GM21447 (cell line): ENCODE results near the gene CNOT8.
"Not testable (repeated sequence)": the region's sequence is repeated elsewhere in the genome, so short reads cannot be mapped to it uniquely, and the experiment has no call there.

Experiments used
- ATAC-seq: cut with Tn5 transposase; IDR thresholded peaks from one replicate; pipeline ENCODE4 v1.9.1; 2021; ENCODE audit not compliant: unreplicated experiment

CNOT8 gene

DNA sequence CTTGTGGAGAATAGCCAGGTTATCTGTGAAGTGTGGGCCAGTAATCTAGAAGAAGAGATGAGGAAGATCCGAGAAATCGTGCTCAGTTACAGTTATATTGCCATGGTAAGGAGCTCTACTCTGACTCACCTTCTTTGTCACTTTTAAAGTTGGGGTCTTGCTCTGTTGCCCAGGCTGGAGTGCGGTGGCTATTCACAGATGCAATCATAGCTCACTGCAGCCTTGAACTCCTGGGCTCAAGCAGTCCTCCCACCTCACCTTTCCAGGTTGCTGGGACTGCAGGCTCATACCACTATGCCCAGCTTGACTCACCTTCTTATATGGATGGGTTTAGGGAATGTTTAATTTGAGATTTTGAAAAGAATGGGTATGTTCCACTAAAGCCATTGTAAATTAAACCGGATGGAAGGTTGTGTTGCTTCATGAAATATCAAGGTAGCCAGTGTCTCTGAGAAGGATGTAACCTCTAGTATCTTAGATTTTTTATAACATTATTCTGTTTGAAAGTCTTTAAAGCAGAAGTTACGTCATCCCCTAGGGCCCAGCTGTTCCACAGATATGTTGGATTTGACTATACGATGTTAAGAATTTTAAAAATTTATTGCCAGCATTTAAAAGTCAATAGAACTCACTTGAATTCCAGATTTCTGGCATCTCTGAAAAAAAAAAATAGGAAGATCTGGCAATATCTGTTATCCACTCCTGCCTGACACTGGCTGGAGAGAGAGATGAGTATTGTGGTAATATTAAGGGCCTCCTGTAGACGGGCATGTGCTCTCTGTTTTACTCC, 5.1 kb downstream of the CNOT8 start:
- ATAC-seq: no peak

DNA sequence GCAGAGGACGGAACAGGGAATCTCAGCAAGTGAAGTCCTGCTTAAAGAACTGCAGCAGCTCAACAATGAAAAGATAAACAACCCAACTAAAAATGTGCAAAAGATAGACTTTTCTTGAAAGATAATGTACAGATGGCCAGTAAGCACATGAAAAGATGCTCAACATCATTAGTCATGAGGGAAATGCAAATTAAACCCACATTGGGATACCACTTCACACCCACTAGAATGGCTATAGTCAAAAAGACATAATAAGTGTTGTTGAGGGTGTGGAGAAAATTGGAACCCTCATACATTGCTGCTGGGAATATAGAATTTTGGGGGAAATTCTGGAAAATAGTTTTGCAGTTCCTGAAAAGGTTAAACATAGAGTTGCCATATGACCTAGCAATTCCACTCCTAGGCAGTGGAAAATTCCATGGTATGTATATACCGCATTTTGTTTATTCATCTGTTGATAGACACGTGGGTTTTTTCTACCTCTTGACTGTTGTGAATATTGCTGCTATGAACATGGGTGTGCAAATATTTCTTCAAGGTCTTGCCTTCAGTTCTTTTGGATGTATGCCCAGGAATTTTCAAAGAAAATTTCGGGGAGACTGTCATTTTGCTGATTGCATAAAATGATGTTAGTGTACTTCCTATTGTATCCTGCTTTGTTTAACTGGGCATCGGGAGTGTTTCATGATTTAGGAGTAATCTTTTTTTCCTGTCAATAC, 7.2 kb downstream of the CNOT8 start:
- no peak for ATAC-seq

DNA sequence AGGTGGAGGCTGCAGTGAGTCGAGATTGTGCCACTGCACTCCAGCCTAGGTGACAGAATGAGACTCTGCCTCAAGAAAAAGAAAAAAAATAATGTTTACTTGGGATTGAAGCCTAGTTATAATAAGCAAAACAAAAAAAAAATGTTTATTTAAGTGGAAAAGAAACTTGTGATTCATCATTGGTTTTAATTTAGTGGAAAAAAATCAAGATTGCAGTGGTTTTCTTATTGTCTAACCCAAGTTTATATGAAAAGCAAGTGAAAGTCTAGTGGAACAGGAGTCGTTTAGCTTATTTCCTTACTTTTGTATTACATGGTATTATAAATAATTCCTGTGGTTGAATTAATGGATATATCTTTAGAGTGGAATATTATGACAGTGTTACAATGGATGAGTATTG, 8.4 kb downstream of the CNOT8 start:
- no peak for ATAC-seq

DNA sequence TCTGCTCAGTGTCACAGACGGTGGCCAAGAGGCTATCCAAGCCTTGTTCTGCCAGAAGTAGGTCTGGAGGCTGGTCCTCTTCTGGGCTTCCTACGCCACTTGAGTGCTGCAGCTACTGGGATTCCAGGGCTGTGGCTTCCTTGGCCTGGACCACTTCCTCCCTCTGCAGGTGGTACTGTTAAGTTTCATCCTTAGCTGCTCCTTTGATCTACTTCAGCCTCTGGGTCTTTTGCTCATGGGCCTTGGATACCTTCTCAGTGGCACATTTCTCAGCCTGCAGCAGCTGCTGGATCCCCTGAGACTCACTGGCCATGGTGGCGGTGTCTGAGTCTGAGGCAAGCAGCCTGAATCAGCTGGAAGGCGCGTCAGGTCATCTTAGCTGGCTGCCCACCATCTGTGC, 10.3 kb downstream of the CNOT8 start:
- ATAC-seq: no peak

DNA sequence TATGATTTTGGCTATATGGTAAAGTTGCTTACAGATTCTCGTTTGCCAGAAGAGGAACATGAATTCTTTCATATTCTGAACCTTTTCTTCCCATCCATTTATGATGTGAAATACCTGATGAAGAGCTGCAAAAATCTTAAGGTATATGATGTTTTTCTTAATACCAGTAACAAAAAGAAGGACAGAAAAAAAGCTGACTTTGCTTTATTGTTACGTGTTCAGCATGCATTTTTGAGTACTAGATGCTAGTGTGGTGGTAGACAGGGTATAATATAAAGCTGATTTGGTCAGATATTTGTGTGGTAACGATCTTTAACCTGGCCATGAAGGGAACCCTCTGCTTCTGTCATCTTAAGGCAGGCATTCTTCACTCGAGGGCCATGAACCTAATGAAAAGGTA, 13.3 kb downstream of the CNOT8 start:
- ATAC-seq: no peak

DNA sequence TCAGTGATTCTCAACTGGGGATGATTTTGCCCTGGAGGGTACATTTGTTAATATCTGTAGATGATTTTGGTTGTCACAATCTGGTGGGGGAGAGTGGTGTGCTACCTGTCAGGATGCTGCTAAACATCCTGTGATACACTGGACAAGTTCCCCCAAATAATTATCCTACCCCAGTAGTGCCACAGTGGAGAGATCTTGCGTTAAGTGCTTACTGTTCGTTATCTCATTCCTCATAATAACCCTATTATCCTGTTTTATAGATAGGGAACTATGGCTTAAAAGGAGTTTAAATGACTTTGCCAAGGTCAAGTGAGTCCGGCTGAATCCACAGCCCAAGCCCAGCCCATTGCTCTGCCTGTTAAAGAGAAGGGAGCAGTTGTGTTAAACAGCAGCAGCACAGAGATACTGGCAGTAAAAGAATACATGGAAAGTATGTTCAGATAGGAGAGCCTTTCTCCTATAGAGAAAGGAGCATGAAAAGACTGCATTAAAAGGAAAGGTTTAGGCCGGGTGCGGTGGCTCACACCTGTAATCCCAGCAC, 15.4 kb downstream of the CNOT8 start:
- ATAC-seq: no peak

DNA sequence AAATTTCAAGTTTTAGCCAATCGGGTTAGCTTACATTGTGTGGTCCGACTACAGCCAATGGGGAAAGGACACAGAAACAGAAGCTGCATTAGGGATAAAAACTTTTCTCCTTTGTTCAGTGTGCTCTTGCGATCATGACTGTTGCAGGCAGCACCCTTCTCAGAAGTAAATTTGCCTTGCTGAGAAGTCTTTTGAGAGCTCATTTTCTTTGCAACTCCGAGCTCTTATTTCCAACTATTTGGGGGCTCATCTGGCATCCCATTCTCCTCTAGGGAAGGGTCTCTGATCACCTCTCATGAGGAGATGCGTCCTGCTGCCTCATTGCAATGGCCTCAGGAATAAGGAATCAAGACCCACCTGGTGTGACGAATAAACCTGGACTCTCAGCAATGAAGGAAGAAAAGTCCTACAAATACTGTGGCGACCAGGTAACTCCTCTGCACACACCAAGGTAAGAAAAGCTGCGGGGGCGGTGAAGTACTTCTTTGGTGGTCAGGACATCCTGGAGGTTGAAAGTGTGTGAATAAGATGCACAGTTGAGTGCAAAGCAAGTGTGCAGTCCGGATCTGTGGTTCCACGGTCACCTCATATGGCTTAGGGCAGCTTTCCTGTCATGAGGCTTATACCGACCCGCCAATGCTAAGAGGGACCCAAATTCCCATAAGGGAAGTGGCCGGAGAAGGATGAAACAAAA, 20.4 kb downstream of the CNOT8 start:
- no peak for ATAC-seq

DNA sequence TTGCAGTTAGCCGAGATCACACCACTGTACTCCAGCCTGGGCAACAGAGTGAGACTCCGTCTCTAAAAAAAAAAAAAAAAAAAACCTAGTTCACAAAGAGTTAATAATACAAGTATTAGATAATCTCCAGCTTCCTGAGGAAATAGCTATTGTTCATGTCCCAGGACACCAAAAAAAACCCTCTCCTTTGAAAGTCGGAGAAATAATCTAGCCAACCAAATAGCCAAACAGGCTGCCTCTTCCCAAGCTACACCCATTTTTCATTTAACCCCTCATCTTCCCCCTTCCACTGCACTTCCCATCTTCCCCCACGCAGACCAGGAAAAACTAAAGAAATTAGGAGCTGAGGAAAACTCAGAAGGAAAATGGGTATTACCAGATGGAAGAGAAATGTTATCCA, 23.6 kb downstream of the CNOT8 start:
- ATAC-seq: no peak

DNA sequence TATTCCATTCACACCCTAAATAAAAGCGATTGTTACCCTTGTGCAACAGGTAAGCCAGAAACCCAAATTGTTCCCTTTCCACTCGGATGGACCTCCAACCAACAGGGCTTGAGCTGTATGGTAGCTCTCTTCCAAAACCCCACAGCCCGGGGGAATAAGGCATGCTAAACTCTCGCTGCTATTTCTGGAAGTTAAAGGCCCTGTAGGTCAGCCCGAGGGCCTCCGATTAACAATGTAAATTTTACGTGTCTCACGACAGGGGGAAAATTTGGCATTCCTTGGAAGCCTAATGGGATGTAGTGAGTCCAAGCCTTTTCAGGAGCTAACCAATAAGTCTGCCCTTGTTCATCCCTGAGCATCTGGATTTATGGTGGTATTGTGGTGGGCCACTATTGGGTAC, 26.0 kb downstream of the CNOT8 start:
- no peak for ATAC-seq

DNA sequence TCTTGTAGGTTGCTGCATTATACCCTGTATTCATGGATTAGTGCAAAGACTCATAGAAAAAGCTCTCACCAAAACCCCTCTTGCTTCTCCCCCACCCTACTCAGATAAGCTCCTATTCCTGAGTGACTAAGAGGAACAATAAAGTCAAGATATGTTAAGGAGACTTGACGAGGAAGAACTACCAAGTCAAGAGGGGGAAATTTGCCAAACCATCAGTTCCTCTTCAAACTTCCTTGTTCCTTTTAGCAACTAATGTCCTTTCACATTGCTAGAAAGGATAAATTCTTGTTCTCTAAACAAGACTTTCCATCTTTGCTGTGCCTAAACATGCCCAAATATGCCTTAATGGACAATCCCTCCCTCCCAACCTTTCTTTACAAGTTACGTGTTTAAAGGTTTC, 27.0 kb downstream of the CNOT8 start:
- ATAC-seq: no peak

DNA sequence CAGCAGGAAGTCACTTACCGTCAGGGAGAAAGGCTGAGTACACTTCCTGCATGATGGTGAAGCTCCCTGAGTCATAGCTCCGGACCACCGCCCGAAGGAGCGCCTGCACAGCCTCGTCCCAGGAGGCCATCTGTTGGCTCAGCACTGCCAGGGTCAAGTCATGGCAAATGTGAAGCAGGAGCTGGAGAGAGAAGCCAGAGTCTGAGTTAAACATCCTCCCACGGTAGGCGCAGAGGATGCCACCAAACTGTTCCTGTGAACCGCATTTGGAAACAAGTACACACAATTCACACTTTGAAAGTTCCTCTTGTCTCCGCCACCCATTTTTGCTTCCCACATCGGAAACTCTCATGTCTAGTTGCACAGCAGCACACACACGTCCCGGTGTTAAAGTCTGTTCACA, 33.9 kb downstream of the CNOT8 start:
- ATAC-seq: no peak

DNA sequence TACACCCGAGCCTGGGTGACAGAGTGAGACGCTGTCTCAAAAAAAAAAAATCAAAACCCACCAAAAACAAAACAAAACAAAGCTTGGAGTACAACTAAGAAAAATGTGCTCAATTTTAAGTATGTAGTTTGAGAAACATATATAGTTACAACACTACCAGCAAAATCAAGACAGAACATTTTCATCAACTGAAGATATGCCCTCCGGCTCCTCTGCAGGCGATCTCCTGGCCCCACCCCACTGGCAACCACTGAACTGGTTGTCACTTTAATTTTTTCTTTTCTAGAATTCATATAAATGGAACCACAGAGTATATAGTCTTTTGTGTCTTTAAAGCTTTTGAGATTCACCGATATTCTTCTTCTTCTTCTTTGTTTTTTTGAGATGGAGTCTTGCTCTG, 35.0 kb downstream of the CNOT8 start:
- ATAC-seq: no peak

DNA sequence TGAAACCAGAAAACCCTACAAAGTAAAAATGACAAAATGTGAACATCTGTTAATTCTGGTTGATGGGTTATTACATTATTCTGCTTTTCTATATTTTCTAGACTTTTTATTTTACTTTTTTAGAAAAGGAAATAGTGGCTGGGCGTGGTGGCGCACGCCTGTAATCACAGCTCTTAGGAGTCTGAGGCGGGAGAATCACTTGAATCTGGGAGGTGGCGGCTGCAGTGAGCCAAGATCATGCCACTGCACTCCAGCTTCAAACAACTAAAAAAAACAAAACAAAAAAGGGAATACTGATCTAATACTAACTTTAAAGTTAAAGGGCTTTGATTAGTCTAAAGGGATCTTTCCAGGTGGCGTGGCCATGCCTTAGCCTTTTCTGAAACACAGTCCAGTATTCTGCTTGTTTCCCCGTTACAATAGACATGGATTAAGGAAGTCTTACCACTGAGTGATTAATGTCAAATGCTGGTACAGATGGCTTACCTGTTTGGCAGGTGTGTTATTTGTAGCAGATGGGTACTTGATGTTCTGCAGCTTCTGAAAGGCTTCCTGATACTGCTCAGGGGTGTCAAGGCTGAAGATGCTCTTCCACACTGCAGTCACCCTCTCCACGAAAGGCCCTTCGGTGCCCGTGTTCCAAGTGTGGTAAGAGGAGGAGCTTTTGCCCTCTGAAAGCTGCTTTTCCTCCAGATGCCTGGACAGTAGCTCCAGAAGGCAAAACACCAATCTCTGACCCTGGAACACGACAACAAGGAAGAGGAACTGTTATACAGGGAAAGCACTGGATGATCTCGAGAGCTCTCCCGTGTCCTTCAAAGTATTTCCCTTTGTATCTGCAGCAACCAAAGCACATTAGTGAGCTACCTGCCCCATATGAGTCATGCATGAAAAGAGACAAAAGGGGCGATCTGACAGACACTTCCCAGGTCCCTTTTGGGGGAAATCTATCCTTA, 37.5 kb downstream of the CNOT8 start:
- no peak for ATAC-seq

DNA sequence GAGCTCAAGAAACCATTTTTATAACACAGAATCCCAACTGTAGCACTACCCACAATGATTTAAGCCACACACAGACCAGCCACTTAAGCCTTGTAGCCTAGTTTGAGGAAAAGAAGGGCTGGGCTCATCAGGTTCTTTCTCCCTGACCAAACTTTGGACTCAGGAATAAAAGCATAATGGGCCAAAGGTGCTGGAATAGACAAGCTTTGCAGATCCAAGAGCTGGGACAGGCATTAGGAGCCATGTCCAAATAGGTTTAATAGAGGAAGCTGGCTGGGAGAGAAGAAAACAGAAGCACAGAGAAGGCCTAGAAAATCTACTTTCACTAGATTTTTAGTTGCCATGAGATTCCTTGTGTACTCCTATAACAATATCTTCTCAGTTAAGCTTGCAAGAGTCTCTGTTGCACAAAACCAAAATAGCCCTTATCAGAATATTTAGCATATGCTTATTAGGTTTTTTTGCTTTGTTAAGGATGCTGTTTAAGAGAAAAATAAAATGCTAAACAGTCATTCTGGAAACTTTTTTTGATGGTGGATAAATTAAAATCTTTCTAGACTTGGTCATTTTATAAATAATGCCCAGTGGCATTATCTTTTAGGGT, 38.2 kb downstream of the CNOT8 start:
- no peak for ATAC-seq

DNA sequence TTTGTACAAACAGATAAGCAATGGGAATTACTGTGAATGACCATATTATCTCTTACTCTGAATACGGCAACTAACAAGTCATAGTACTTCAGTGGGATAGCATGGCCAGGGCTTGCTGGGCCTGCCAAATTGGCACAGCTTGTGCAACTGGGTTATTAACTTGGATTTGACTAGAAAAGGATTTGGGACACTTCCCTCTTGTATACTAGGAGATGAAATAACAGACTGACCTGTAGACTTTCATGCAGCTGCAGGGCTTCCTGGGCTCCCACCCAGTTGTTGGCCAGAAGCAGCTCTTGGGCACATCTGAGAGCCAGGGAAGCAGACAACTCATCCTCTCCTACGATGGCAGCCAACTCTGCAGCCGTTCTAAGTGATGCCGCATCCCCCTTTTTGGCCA, 39.8 kb downstream of the CNOT8 start:
- no peak for ATAC-seq

DNA sequence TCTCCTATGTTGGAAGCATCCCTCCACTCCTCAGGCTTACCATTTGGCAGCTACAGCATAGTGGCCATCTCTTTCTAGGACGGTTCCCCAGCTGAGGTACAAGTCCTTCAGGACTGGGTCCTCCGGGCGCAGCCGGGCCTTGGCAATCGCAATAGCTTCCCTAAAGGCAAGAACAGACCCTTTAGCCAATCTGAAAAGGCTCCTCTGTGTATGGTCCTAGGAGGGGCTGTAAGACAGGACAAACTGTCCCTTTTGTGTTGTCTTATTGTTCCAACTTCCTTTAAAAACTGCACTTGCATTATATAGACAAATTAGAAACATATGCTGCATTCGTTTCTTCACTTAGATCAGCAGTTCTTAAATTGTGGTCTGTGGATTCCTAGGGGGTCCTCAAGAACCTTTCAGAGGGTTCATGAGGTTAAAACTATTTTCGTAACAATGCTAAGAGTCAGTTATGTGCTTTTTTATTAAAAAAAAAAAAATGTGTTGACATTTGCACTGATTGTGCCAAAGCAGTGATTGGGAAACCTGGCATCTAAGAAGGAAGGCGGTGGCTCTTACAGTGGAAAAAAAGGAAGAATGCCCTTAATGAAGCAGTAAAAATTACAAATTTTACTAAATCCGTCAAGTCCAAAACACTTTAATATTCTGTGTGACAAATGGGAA, 40.9 kb downstream of the CNOT8 start:
- ATAC-seq: no peak

DNA sequence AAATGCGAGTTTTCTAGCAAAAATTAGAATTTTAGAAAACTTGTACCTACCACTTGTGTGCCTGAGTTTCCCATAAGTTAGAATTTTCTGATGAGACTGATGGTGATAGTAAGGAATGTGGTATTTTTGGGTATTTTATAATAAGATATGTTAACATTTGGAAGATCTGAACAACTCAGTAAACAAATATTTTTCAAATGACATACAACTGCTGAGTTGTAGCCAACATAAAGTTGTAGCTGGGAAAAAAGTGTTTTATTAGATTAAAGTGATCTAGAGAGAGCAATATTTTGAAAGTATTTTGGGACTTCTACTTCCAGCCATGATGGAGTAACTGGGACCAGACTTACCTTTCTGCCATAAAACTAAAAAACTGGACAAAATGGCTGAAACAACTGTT, 41.6 kb downstream of the CNOT8 start:
- no peak for ATAC-seq

DNA sequence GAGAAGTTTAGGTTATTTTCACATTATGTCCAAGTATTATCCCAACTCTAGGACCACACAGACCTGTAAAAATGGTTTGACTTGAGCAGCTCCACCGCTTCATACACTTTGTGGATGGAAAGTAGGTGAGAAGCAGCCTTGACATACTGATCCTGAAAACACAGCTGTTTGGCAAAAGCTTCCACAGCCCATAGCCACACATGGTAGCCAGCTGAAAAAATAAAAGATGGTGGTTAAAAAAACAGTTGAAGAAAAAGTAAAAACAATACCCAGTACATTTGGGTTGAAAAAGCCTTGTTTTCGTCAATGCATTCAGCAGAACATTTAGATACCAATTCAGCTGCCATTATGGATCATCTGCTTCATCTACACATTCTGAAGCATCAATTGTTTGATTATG, 42.8 kb downstream of the CNOT8 start:
- no peak for ATAC-seq

DNA sequence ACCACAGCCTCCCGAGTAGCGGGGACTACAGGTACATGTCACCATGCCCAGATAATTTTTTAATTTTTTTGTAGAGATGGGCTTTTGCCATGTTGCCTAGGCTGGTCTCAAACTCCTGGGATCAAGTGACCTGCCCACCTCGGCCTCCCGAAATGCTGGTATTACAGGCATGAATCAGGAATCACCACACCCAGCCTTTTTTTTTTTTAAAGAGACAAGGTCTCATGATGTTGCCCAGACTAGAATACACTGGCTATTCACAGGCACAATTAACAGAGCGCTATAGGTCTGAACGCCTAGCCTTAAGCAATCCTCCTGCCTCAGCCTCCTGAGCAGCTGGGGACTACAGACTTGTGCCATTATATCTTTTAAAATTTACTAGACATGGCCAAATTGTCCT, 43.5 kb downstream of the CNOT8 start:
- ATAC-seq: no peak

DNA sequence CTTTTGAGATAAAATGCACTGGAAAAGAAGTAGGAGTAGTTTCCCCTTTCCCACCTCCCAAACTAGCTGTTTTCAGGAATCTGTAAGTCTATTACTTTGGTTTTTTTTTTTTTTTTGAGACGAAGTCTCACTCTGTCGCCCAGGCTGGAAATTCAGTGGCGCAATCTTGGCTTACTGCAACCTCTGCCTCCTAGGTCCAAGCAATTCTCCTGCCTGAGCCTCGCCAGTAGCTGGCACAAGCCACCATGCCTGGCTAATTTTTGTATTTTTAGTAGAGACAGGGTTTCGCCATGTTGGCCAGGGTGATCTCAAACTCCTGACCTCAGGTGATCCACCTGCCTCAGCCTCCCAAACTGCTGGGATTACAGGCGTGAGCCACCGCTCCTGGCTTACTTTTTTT, 47.2 kb downstream of the CNOT8 start:
- ATAC-seq: not testable (repeated sequence)
